GM23338 (cell line): ENCODE measurements around the gene MED12L. TPM values are rescaled to one million over a fixed set of nuclear protein-coding genes. Genes with fewer than 3 reads are reported as not detected.

Source experiments
- ATAC-seq: fragments of 200-7000 bp; cut with Tn5 transposase; 3 replicates; pipeline ENCODE4 v1.9.1; 2020
- DNase-seq: peaks from one replicate; pipeline ENCODE4 v3.0.0-alpha.2; 2015; ENCODE audit warnings: low spot score
- H2AFZ ChIP-seq: fragments of 200-600 bp; sonication (generic); 2 replicates; pipeline ENCODE4 v1.8.0; 2016; ENCODE audit warnings: antibody characterized with exemption, mild to moderate bottlenecking, moderate library complexity
- H3F3A ChIP-seq: fragments of 200-600 bp; sonication (generic); replicated peaks from 2 replicates; pipeline ENCODE4 v1.8.0; 2017; ENCODE audit warnings: antibody characterized with exemption, mixed run types, low read depth
- H3K27ac ChIP-seq: fragments of 200-600 bp; sonication (generic); 2 replicates; pipeline ENCODE4 v1.6.1; 2016; ENCODE audit warnings: low read depth
- H3K27me3 ChIP-seq: fragments of 200-600 bp; sonication (generic); 2 replicates; pipeline ENCODE4 v1.8.0; 2016; ENCODE audit warnings: mild to moderate bottlenecking, mixed run types, moderate library complexity; ENCODE audit not compliant: insufficient read depth
- H3K36me3 ChIP-seq: fragments of 200-600 bp; sonication (generic); 2 replicates; pipeline ENCODE4 v1.8.0; 2016; ENCODE audit warnings: mild to moderate bottlenecking; ENCODE audit not compliant: insufficient read depth
- H3K4me1 ChIP-seq: fragments of 200-600 bp; sonication (generic); 2 replicates; pipeline ENCODE4 v1.8.0; 2016; ENCODE audit warnings: mild to moderate bottlenecking, moderate library complexity; ENCODE audit not compliant: insufficient read depth
- H3K4me2 ChIP-seq: fragments of 200-600 bp; sonication (generic); 2 replicates; pipeline ENCODE4 v1.7.1; 2017; ENCODE audit warnings: mixed run types
- H3K4me3 ChIP-seq: fragments of 200-600 bp; sonication (generic); 2 replicates; pipeline ENCODE4 v1.6.1; 2016; ENCODE audit warnings: mixed run types
- H3K79me2 ChIP-seq: fragments of 200-600 bp; sonication (generic); replicated peaks from 2 replicates; pipeline ENCODE4 v1.8.0; 2017; ENCODE audit warnings: mild to moderate bottlenecking; ENCODE audit not compliant: insufficient read depth
- H3K9me2 ChIP-seq: fragments of 200-600 bp; sonication (generic); 2 replicates; pipeline ENCODE4 v1.8.0; 2017; ENCODE audit not compliant: insufficient read depth
- H4K20me1 ChIP-seq: fragments of 200-600 bp; sonication (generic); replicated peaks from 2 replicates; pipeline ENCODE4 v1.8.0; 2017; ENCODE audit warnings: mild to moderate bottlenecking; ENCODE audit not compliant: insufficient read depth
- H3K27ac Mint-ChIP-seq: 2 replicates; pipeline ENCODE4 v1.8.0; 2020; ENCODE audit warnings: inconsistent platforms, mild to moderate bottlenecking, moderate library complexity, mixed read lengths
- H3K27me3 Mint-ChIP-seq: 3 replicates; pipeline ENCODE4 v1.8.0; 2022; ENCODE audit warnings: low read depth, mild to moderate bottlenecking, moderate library complexity, mixed read lengths, inconsistent platforms; ENCODE audit not compliant: insufficient read depth, poor library complexity
- H3K36me3 Mint-ChIP-seq: 3 replicates; pipeline ENCODE4 v1.8.0; 2021; ENCODE audit warnings: low read depth, mild to moderate bottlenecking, inconsistent platforms, moderate library complexity, mixed read lengths
- H3K4me1 Mint-ChIP-seq: 3 replicates; pipeline ENCODE4 v1.8.0; 2020; ENCODE audit warnings: mild to moderate bottlenecking, inconsistent platforms, mixed read lengths
- H3K4me3 Mint-ChIP-seq: 3 replicates; pipeline ENCODE4 v1.8.0; 2021; ENCODE audit warnings: moderate library complexity, mild to moderate bottlenecking, inconsistent platforms, mixed read lengths
- H3K9me3 Mint-ChIP-seq: 3 replicates; pipeline ENCODE4 v1.8.0; 2020; ENCODE audit warnings: moderate library complexity, mild to moderate bottlenecking, inconsistent platforms, mixed read lengths
- CREB1 ChIP-seq: fragments of 250-450 bp; sonication (Bioruptor Pico); IDR thresholded peaks from 2 replicates; pipeline ENCODE4 v1.5.0; 2020; ENCODE audit warnings: low read depth, mild to moderate bottlenecking, moderate library complexity
- CTCF ChIP-seq, 2 experiments: fragments of 200-600 bp in 1 of 2; sonication (generic) in 1 of 2; conservative IDR thresholded peaks; 2 replicates each; pipeline versions ENCODE4 v1.5.1 to v1.6.1; 2016 to 2017; ENCODE audit warnings: antibody characterized with exemption in 2 of 2, low read depth in 2 of 2, mild to moderate bottlenecking in 2 of 2, moderate library complexity in 1 of 2
- ETS1 ChIP-seq: IDR thresholded peaks from 2 replicates; pipeline ENCODE4 v1.6.1; 2016; ENCODE audit warnings: antibody characterized with exemption
- EZH2 ChIP-seq: fragments of 200-600 bp; sonication (generic); IDR thresholded peaks from one replicate; pipeline ENCODE4 v1.8.0; 2017; ENCODE audit warnings: antibody characterized with exemption, mild to moderate bottlenecking, low read depth; ENCODE audit not compliant: unreplicated experiment
- EZH2phosphoT487 ChIP-seq: fragments of 200-600 bp; sonication (generic); IDR thresholded peaks from one replicate; pipeline ENCODE4 v1.8.1; 2018; ENCODE audit warnings: antibody characterized with exemption; ENCODE audit not compliant: unreplicated experiment
- JUNB ChIP-seq: IDR thresholded peaks from one replicate; pipeline ENCODE4 v1.6.1; 2016; ENCODE audit warnings: antibody characterized with exemption; ENCODE audit not compliant: unreplicated experiment
- NANOG ChIP-seq: IDR thresholded peaks from 2 replicates; pipeline ENCODE4 v1.6.1; 2016; ENCODE audit warnings: antibody characterized with exemption, borderline replicate concordance
- POLR2AphosphoS5 ChIP-seq: IDR thresholded peaks from 2 replicates; pipeline ENCODE4 v1.6.1; 2016; ENCODE audit warnings: antibody characterized with exemption, low read depth
- REST ChIP-seq: IDR thresholded peaks from one replicate; pipeline ENCODE4 v1.6.1; 2018; ENCODE audit warnings: antibody characterized with exemption; ENCODE audit not compliant: unreplicated experiment
- STAT1 ChIP-seq: IDR thresholded peaks from one replicate; pipeline ENCODE4 v1.6.1; 2016; ENCODE audit warnings: antibody characterized with exemption; ENCODE audit not compliant: unreplicated experiment
- ZNF114 ChIP-seq: fragments of 250-450 bp; sonication (Bioruptor Pico); IDR thresholded peaks from 2 replicates; pipeline ENCODE4 v1.5.0; 2020; ENCODE audit warnings: mild to moderate bottlenecking, moderate library complexity
- ZNF331 ChIP-seq: fragments of 250-450 bp; sonication (Bioruptor Pico); IDR thresholded peaks from 2 replicates; pipeline ENCODE4 v1.5.0; 2020; ENCODE audit warnings: low read depth, mild to moderate bottlenecking, moderate library complexity
- ZNF462 ChIP-seq: fragments of 250-450 bp; sonication (Bioruptor Pico); IDR thresholded peaks from 2 replicates; pipeline ENCODE4 v1.5.0; 2020; ENCODE audit warnings: mild to moderate bottlenecking, moderate library complexity
- polyA plus RNA-seq: library from polyadenylated mRNA; unstranded; fragments of >200 nt; fragmentation: Nextera tagmentation; extraction: Ambion mirVana; gene quantifications from 2 replicates; pipeline ENCODE4 v1.2.1, GENCODE V29; 2016
- total RNA-seq: library from RNA; depleted of rRNA; stranded (reverse); fragments of >200 nt; shearing (Covaris generic); gene quantifications from 2 replicates; pipeline ENCODE4 v1.2.3, GENCODE V29; 2014

Gene MED12L
- total and polyA plus RNA-seq, 2 experiments from 2014 or later: 5.7 to 25.0 TPM

- TF ChIP-seq STAT1 (no peak), REST (no peak), ETS1 (no peak), CREB1 (CRISPR knock-in tag) (no peak), ZNF462 (CRISPR knock-in tag) (no peak), ZNF331 (CRISPR knock-in tag) (no peak), CTCF (conservative IDR thresholded peaks at IDR 0.05; ENCODE audit: low read depth in 2 of 2) (no peak), JUNB (no peak), NANOG (no peak), EZH2 (no peak), EZH2phosphoT487 (no peak), POLR2AphosphoS5 (no peak), ZNF114 (CRISPR knock-in tag) (no peak)
- H3K4me1 ChIP-seq: no peaks in the 10 kb centered on the region
- H3K4me3 ChIP-seq: no peak overlapping the region
- H3F3A ChIP-seq: no peaks in the 10 kb centered on the region
- Mint-ChIP-seq H3K4me1 (no peaks in the 10 kb centered on the region), H3K9me3 (no peaks in the 10 kb centered on the region), H3K36me3 (no peaks in the 10 kb centered on the region), H3K27me3 (peaks cover 3% of the 10 kb centered on the region), H3K4me3 (no peak overlapping the region), H3K27ac (no peak overlapping the region)
- DNase-seq (no peak), ATAC-seq (no peak)
- H3K79me2 ChIP-seq: no peaks in the 10 kb centered on the region
- H3K27me3 ChIP-seq: no peaks in the 10 kb centered on the region
- H4K20me1 ChIP-seq: no peaks in the 10 kb centered on the region
- peaks cover 7% of the 10 kb centered on the region for H3K9me2 ChIP-seq
- no peak overlapping the region for H3K4me2 ChIP-seq
- no peaks in the 10 kb centered on the region for H3K36me3 ChIP-seq
- H2AFZ ChIP-seq: no peak overlapping the region
- H3K27ac ChIP-seq: no peak overlapping the region
These were observed 33.9 kb upstream of the MED12L start for GRCh38 chr3:151051533-151051932.
